Left ventricle myocardium superior (tissue), 1 donor: ENCODE data around the gene KRTAP10-2. TPM values are rescaled to one million over a fixed set of nuclear protein-coding genes. Genes with fewer than 3 reads are reported as not detected.

Experiments
- ATAC-seq: fragments of 200-7000 bp; cut with Tn5 transposase; one replicate; pipeline ENCODE4 v1.9.1; 2020; ENCODE audit warnings: mild to moderate bottlenecking, moderate library complexity
- DNase-seq: peaks from one replicate; pipeline ENCODE4 v3.0.0-alpha.2; 2020
- intact Hi-C: fragments of 100-400 bp; cut with micrococcal nuclease; formaldehyde crosslinking; loops from one replicate; pipeline ENCODE4 v1.11.0; 2022
- total RNA-seq: library from RNA; stranded (reverse); fragmentation: NEBNext Ultra II Directional; extraction: Animal tissue kit (Norgen Biotek cat#: 25700); gene quantifications from one replicate; pipeline ENCODE4 v1.2.1, GENCODE V29; 2021
- donor health status: DM: no; HTN: yes; CAD: no; lungs with severe emphysema.

The KRTAP10-2 gene
- total RNA-seq, 1 donor from 2014 or later, result not detected

DNA sequence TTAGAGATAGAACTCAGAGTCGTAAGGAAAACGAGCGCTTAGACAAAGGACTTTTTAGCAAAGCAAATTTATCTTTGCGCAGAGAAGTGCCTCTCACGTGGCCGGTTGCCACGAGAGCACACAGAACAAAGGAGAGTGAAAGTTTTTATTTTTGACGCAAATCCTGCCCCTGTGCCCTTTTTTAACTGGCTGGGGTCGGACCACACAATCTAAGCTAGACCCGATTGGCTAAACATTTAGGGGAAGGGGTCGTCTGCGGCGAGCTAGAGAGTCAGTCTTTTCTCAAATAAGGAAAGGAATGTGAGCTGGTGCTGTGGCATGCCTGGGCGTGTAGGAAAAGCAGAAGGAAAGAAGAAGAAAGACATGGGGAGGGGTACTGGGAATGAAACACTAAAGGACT is 2.4 kb downstream of the KRTAP10-2 start:
- ATAC-seq (no peak), DNase-seq (no peak)
- intact Hi-C loops, result no loop called here

- DNase-seq (no peak), ATAC-seq (no peak)
- intact Hi-C loops, result no loop called here
Observed at GRCh38 chr21:44548381-44548780, 2.9 kb downstream of the KRTAP10-2 start.

DNA sequence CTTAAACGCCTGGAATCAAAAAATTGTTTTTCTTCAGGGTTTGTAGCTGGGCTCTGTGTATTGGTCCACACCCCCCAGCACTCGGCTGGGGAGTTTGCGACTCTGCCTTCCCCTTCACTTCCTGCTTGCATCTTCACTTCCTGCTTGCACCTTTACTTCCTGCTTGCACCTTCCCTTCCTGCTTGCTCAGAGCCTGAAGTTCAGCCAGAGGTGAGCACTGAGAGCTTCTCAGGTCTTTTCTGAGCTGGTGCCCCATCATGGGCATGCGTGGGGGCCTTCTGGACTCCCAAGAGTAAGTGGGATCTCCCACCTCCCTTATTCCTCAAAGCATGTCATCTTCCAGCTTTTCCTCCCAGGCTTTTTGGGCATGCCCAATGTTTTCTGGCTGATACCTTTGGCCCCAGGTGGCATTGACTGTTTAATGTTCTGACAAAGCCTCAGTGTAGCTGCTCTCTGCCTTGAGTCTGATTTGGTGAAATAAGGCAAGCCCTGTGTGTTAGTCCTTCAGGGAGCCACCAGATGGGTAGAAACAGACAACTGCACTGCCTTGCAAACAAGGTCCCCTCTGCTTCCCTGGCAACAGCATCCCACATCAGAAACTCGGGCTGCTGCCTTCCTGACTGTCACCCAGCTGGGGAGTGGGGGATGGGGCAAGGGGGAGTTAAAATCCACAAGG is 3.5 kb downstream of the KRTAP10-2 start:
- DNase-seq (no peak), ATAC-seq (no peak)
- intact Hi-C loops, result no loop called here

DNA sequence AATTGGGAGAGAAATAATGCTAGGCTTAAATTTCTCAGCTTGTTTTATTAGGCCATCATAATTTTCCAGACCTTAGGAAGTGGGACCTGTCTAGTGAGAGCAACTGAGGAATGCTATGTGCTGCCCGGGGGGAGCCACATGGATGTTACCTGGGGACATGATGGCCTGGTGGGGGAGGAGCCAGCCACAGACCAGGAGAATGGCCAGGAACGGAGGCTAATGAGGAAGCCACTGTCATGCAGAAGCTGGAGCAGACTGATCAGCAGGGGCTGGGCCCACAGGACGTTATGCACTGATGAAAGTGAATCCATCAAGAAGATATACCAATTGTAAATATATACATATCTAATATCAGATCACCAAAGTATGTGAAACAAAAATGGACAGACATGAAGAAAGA is 6.7 kb downstream of the KRTAP10-2 start:
- ATAC-seq (no peak), DNase-seq (no peak)
- intact Hi-C loops, result no loop called here

- ATAC-seq (no peak), DNase-seq (no peak)
- intact Hi-C loops, result no loop called here
Observed at GRCh38 chr21:44542716-44543115, 8.6 kb downstream of the KRTAP10-2 start.

DNA sequence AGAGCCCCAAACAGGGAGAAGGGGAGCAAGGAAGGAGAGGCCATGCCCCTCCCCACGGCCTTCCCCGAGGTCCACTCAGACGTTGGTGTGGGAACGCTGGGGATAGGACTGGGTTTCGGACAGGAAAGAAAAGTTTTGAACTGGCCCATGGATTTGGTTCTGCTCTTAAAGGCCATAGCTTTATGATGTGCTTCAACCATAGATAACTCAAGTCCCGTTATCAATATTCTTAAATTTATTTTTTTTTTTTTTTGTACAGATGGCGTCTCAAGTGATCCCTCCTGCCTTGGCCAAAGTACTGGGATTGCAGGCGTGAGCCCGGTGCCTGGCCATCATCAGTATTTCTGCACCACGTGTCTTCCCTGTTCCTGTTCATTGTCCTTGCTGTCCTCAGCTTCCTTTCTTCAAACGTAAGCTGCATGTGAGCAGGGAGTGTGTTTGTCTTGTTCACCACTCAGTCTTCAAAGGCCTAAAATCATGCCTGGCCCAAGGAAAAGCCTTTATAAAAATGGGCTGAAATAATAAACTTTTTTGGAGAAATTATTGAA is 10.5 kb downstream of the KRTAP10-2 start:
- DNase-seq, result no peak
- intact Hi-C loops, result no loop called here
- ATAC-seq, result peak; percentile 65

GRCh38 chr21:44539991-44540666 is 11.2 kb downstream of the KRTAP10-2 start, which contains the start of gene KRTAP10-1:
KRTAP10-1 (minus strand) TSS chr21:44540195; CDS start chr21:44540150, 45 bp downstream.
- ATAC-seq (no peak), DNase-seq (no peak)
- intact Hi-C loops, result no loop called here

- DNase-seq (no peak), ATAC-seq (no peak)
- intact Hi-C loops, result no loop called here
Observed at GRCh38 chr21:44539046-44539445, 12.3 kb downstream of the KRTAP10-2 start.

GRCh38 chr21:44537930-44538911 is 13.1 kb downstream of the KRTAP10-2 start:
- no peak for DNase-seq
- no peak for ATAC-seq
- intact Hi-C loops, result no loop called here

GRCh38 chr21:44535963-44536362 is 15.3 kb downstream of the KRTAP10-2 start:
- ATAC-seq, result no peak
- intact Hi-C loops, result no loop called here
- DNase-seq, result no peak

DNA sequence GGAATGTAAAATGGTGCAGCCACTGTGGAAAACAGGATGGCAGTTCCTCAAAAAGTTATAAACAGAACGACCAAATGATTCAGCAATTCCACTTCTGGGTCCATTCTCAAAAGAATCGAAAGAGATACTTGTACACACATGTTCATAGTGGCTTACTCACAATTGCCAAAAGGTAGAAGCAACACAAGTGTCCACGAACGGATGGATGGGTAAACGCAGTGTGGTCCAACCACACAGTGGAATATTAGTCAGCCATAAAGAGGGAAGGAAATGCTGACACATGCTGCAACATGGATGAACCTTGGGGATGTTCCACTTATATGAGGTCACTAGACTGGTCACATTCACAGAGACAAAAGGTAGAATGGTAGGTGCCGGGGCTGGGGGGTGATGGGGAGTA is 16.6 kb downstream of the KRTAP10-2 start:
- no peak for DNase-seq

GRCh38 chr21:44533891-44534627 is 17.2 kb downstream of the KRTAP10-2 start:
- DNase-seq, result peak; percentile 13
- no peak for ATAC-seq
- intact Hi-C loops, result no loop called here

More for the DNA sequence above, 16.6 kb downstream of the KRTAP10-2 start:
- intact Hi-C loops, result no loop called here
- ATAC-seq, result no peak

- ATAC-seq (no peak), DNase-seq (peak; percentile 23)
- intact Hi-C loops, result no loop called here
Observed at GRCh38 chr21:44533121-44533890, 18.0 kb downstream of the KRTAP10-2 start.

DNA sequence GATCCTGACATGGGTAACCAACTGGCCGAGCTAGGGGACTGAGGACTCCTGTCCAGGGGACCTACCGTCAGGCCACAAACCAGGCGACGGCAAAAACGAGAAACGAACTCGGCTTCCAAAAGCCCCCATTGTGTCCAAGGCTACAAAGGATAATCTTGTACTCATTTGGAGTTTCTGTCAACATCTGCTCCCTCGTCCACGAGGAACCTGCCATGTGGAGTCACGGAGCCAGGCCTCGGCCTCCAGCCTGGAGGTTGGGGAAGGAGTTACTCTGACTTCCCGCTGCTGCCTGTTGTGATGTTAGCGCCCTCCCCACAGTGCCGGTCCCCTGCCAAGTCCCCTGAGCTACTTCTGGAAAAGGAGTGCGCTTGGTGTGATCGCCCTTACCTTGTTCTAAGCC is 18.6 kb downstream of the KRTAP10-2 start:
- ATAC-seq (no peak), DNase-seq (no peak)
- intact Hi-C loops, result no loop called here

- DNase-seq (peak; percentile 13), ATAC-seq (no peak)
- intact Hi-C loops, result no loop called here
Observed at GRCh38 chr21:44531606-44532564, 19.4 kb downstream of the KRTAP10-2 start.

DNA sequence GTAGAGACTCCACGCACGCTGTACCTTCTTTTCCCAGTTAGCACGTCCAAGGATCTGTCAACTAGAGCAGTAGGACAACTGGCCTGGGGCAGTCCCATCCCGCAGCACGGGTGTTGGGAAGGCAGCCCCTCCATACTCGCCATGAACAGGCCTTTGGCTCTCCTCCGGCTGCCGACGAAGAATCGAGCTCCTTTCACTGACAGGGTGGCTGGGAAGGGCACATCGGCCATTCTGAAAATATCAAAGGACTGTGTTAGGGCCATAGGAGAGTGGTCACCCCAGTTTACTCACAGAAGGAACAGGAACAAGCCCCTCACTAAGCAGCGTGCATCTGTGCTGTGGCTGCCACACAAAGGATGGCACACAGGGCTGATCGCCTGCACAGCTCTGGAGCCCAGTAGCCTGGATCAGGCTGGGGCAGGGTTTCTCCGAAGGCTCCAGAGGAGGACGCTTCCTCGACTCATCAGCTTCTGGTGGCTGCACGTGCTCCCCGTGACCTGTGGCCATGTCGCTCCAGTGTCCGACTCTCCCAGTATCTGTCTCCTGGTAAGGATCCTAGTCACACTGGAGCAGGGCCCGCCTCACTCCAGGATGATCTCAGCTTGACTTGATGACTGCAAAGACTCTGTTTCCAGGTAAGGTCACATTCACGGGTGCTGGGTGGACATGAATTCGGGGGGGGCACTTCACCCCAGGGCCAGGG is 20.3 kb downstream of the KRTAP10-2 start:
- DNase-seq (peak; percentile 13), ATAC-seq (no peak)
- intact Hi-C loops, result no loop called here
